K562 (cell line): Measurements from ENCODE around the gene DSTYK. TPM values are rescaled to one million over a fixed set of nuclear protein-coding genes. Genes with fewer than 3 reads are reported as not detected.
A peak's percentile ranks its signal among the peaks of the same experiment; 100 is the strongest.

Experiments used
- ATAC-seq: fragments of 200-7000 bp; cut with Tn5 transposase; 3 replicates; pipeline ENCODE4 v1.9.1; 2020; ENCODE audit warnings: moderate library complexity
- BruUV-seq: library from RNA; stranded (reverse); fragments of 400-500 nt; replicated peaks from 2 replicates; lab custom pipeline; 2021; lab: Mats Ljungman, UMichigan
- CTCF ChIA-PET: fragments of 300-600 bp; formaldehyde crosslinking; extraction: SDS; loops from one replicate; lab custom pipeline; 2021; ENCODE audit warnings: low intra/inter-chr PET ratio; lab: Yijun Ruan, JAX
- POLR2A ChIA-PET: fragments of 300-600, 350-650 bp; sonication (Branson Sonifier 250); formaldehyde crosslinking; extraction: SDS; loops from one replicate; lab custom pipeline; 2021; ENCODE audit warnings: antibody characterized with exemption, inconsistent platforms; lab: Yijun Ruan, JAX
- DNase-seq, 4 experiments: peaks; one replicate each; pipeline versions ENCODE4 v3.0.0 to v3.0.0-alpha.2; 2011 to 2018; ENCODE audit warnings: low spot score in 3 of 4, mixed read lengths in 3 of 4; ENCODE audit errors: extremely low read depth in 1 of 4
- FAIRE-seq: peaks from 2 replicates; lab custom pipeline; 2011; peaks lifted over from hg19 to GRCh38; lab: Jason Lieb, UNC
- H2AFZ ChIP-seq: 2 replicates; pipeline ENCODE4 v1.6.0; 2011; ENCODE audit warnings: low read depth, low read length, control low read depth, inconsistent platforms
- H3K27ac ChIP-seq: fragments of 200-600 bp; 3 replicates; pipeline ENCODE4 v1.8.0; 2011; ENCODE audit warnings: low read depth, mild to moderate bottlenecking, control low read depth, inconsistent platforms, low read length, moderate library complexity, mixed read lengths; ENCODE audit errors: extremely low read depth
- H3K27me3 ChIP-seq, 2 experiments: fragments of 300-600 bp in 1 of 2; 2 replicates in 1 of 2; 3 replicates in 1 of 2; pipeline versions ENCODE4 v1.6.0 to v1.8.0; 2011; ENCODE audit warnings: inconsistent platforms in 2 of 2, low read length in 2 of 2, mild to moderate bottlenecking in 1 of 2, mixed read lengths in 1 of 2, moderate library complexity in 1 of 2; ENCODE audit not compliant: control insufficient read depth in 2 of 2, insufficient read depth in 2 of 2
- H3K36me3 ChIP-seq: fragments of 300-600 bp; 3 replicates; pipeline ENCODE4 v1.8.0; 2011; ENCODE audit warnings: mild to moderate bottlenecking, low read length, inconsistent platforms; ENCODE audit not compliant: control insufficient read depth, insufficient read depth
- H3K4me1 ChIP-seq, 2 experiments: fragments of 200-600 bp in 1 of 2; replicated peaks in 1 of 2; 2 replicates in 1 of 2; 3 replicates in 1 of 2; pipeline versions ENCODE4 v1.5.1 to v1.8.0; 2011; ENCODE audit warnings: inconsistent platforms in 2 of 2, low read length in 2 of 2, mild to moderate bottlenecking in 1 of 2, mixed read lengths in 1 of 2, moderate library complexity in 1 of 2; ENCODE audit not compliant: control insufficient read depth in 2 of 2, insufficient read depth in 2 of 2
- H3K4me2 ChIP-seq: 2 replicates; pipeline ENCODE4 v1.6.1; 2011; ENCODE audit warnings: low read length, control low read depth, inconsistent platforms, mixed read lengths; ENCODE audit not compliant: insufficient read depth
- H3K4me3 ChIP-seq: fragments of 200-600 bp; sonication (generic), shearing (Covaris generic); 2 replicates; pipeline ENCODE4 v1.5.1; 2016; ENCODE audit warnings: control low read depth, inconsistent platforms
- H3K79me2 ChIP-seq: fragments of 200-600 bp; 3 replicates; pipeline ENCODE4 v1.8.0; 2011; ENCODE audit warnings: low read length, inconsistent platforms; ENCODE audit not compliant: control insufficient read depth, insufficient read depth
- H3K9ac ChIP-seq, 2 experiments: 2 replicates each; pipeline versions ENCODE4 v1.6.0 to v1.6.1; 2011; ENCODE audit warnings: low read depth in 2 of 2, low read length in 2 of 2, control low read depth in 1 of 2, inconsistent platforms in 1 of 2, mild to moderate bottlenecking in 1 of 2, mixed read lengths in 1 of 2; ENCODE audit not compliant: insufficient read depth in 1 of 2
- H3K9me1 ChIP-seq: one replicate; pipeline ENCODE4 v1.6.0; 2011; ENCODE audit warnings: inconsistent platforms, mild to moderate bottlenecking, low read length, moderate library complexity; ENCODE audit not compliant: control insufficient read depth, insufficient read depth
- H3K9me3 ChIP-seq: replicated peaks from 2 replicates; pipeline ENCODE4 v1.5.1; 2011; ENCODE audit warnings: low read depth, low read length, inconsistent platforms; ENCODE audit not compliant: control insufficient read depth, insufficient read depth
- H4K20me1 ChIP-seq: replicated peaks from 2 replicates; pipeline ENCODE4 v1.6.1; 2011; ENCODE audit warnings: low read length, inconsistent platforms, mixed read lengths; ENCODE audit not compliant: control insufficient read depth, insufficient read depth
- ARNT ChIP-seq, 2 experiments: fragments of 450-650 bp; IDR thresholded peaks; 2 replicates each; pipeline ENCODE4 v1.6.1; 2016; ENCODE audit warnings: mild to moderate bottlenecking in 1 of 2
- EP300 ChIP-seq: IDR thresholded peaks from 2 replicates; pipeline ENCODE4 v1.6.1; 2012; ENCODE audit warnings: low read length, improper control_type of control experiment
- ERF ChIP-seq: fragments of 450-650 bp; formaldehyde crosslinking; IDR thresholded peaks from 2 replicates; pipeline ENCODE4 v1.4.0; 2020; ENCODE audit warnings: mild to moderate bottlenecking, mixed read lengths
- ESRRB ChIP-seq: fragments of 250-450 bp; sonication (Bioruptor Pico); IDR thresholded peaks from 2 replicates; pipeline ENCODE4 v1.5.0; 2020; ENCODE audit warnings: mild to moderate bottlenecking, moderate library complexity, borderline replicate concordance
- HNRNPL ChIP-seq: fragments of 200-400 bp; formaldehyde crosslinking; IDR thresholded peaks from 2 replicates; pipeline ENCODE4 v1.6.1; 2017; ENCODE audit warnings: low read depth, mild to moderate bottlenecking, low read length
- JUN ChIP-seq, 2 experiments: sonication (generic) in 1 of 2; formaldehyde crosslinking in 1 of 2; IDR thresholded peaks; 2 replicates each; pipeline versions ENCODE4 v1.6.1 to v1.8.0; 2012 to 2022; ENCODE audit warnings: borderline replicate concordance in 2 of 2, mild to moderate bottlenecking in 2 of 2, improper control_type of control experiment in 1 of 2, low read depth in 1 of 2, low read length in 1 of 2, missing genetic modification reagents in 1 of 2
- JUND ChIP-seq, 2 experiments: IDR thresholded peaks; 2 replicates in 1 of 2; 3 replicates in 1 of 2; pipeline ENCODE4 v1.6.1; 2011; ENCODE audit warnings: borderline replicate concordance in 2 of 2, low read depth in 2 of 2, low read length in 2 of 2, improper control_type of control experiment in 1 of 2, missing biosample characterization in 1 of 2, missing genetic modification characterization in 1 of 2, missing genetic modification reagents in 1 of 2
- KLF10 ChIP-seq: fragments of 250-450 bp; sonication (Bioruptor Pico); IDR thresholded peaks from 2 replicates; pipeline ENCODE4 v1.6.1; 2021; ENCODE audit warnings: matching md5 sums
- MAFF ChIP-seq: IDR thresholded peaks from 2 replicates; pipeline ENCODE4 v1.6.1; 2012; ENCODE audit warnings: low read length, improper control_type of control experiment
- MAFK ChIP-seq: IDR thresholded peaks from 2 replicates; pipeline ENCODE4 v1.6.1; 2011; ENCODE audit warnings: low read length, improper control_type of control experiment
- NBN ChIP-seq: fragments of 450-650 bp; IDR thresholded peaks from 2 replicates; pipeline ENCODE4 v1.6.1; 2016; ENCODE audit warnings: low read depth, mild to moderate bottlenecking
- NR1H2 ChIP-seq: sonication (generic); formaldehyde crosslinking; IDR thresholded peaks from 2 replicates; pipeline ENCODE4 v1.4.0; 2020; ENCODE audit warnings: mild to moderate bottlenecking, missing genetic modification reagents
- NR2F6 ChIP-seq: fragments of 450-650 bp; formaldehyde crosslinking; IDR thresholded peaks from 2 replicates; pipeline ENCODE4 v1.4.0; 2020; ENCODE audit warnings: mild to moderate bottlenecking
- PCBP2 ChIP-seq: fragments of 200-400 bp; formaldehyde crosslinking; IDR thresholded peaks from 2 replicates; pipeline ENCODE4 v1.6.1; 2018; ENCODE audit warnings: low read length, low read depth, mild to moderate bottlenecking, moderate library complexity; ENCODE audit not compliant: poor library complexity, severe bottlenecking
- PHB2 ChIP-seq: fragments of 450-650 bp; IDR thresholded peaks from 2 replicates; pipeline ENCODE4 v1.6.1; 2017; ENCODE audit warnings: low read depth
- POLR2A ChIP-seq: fragments of 450-650 bp; conservative IDR thresholded peaks from 2 replicates; pipeline ENCODE4 v1.6.1; 2016
- RHOXF2B ChIP-seq: fragments of 250-450 bp; sonication (Bioruptor Pico); conservative IDR thresholded peaks from 2 replicates; pipeline ENCODE4 v1.5.1; 2021
- TEAD1 ChIP-seq, 2 experiments: fragments of 450-650 bp in 1 of 2; sonication (generic) in 1 of 2; formaldehyde crosslinking; IDR thresholded peaks; 2 replicates each; pipeline versions ENCODE4 v1.4.0 to v1.8.0; 2020 to 2022; ENCODE audit warnings: mild to moderate bottlenecking in 2 of 2, missing genetic modification reagents in 1 of 2
- USF1 ChIP-seq: sonication (generic); formaldehyde crosslinking; IDR thresholded peaks from 2 replicates; pipeline ENCODE4 v1.9.0; 2022; ENCODE audit warnings: mild to moderate bottlenecking, missing genetic modification reagents
- ZBED1 ChIP-seq: IDR thresholded peaks from 2 replicates; pipeline ENCODE4 v1.6.1; 2014
- ZFX ChIP-seq: sonication (generic); formaldehyde crosslinking; IDR thresholded peaks from 2 replicates; pipeline ENCODE4 v1.8.0; 2022; ENCODE audit warnings: mild to moderate bottlenecking, missing genetic modification reagents, moderate library complexity
- ZNF695 ChIP-seq: fragments of 450-650 bp; formaldehyde crosslinking; IDR thresholded peaks from 2 replicates; pipeline ENCODE4 v1.4.0; 2020; ENCODE audit warnings: mild to moderate bottlenecking, moderate library complexity
- ZSCAN29 ChIP-seq: fragments of 450-650 bp; IDR thresholded peaks from 2 replicates; pipeline ENCODE4 v1.6.1; 2017
- ZSCAN32 ChIP-seq: fragments of 450-650 bp; formaldehyde crosslinking; IDR thresholded peaks from 2 replicates; pipeline ENCODE4 v1.4.0; 2020; ENCODE audit warnings: mild to moderate bottlenecking, moderate library complexity
- WGBS: fragments of 100-300 bp; shearing (Covaris generic); methylation state at CpG from one replicate; pipeline ENCODE4 v1.1.6; 2016; ENCODE audit warnings: low coverage, mixed read lengths; ENCODE audit not compliant: insufficient coverage; ENCODE audit errors: missing lambda C conversion rate; 5-methylcytosine and 5-hydroxymethylcytosine counted together
- in situ Hi-C: fragments of 300-500 bp; cut with MboI; formaldehyde crosslinking; loops from 4 replicates; pipeline ENCODE4 v1.15.0; 2018; ENCODE audit warnings: inconsistent platforms, mixed read lengths
- intact Hi-C: fragments of 100-400 bp; cut with micrococcal nuclease; formaldehyde crosslinking; loops from 2 replicates; pipeline ENCODE4 v1.14.2; 2022
- polyA plus RNA-seq, 8 experiments: library from polyadenylated mRNA; depleted of rRNA in 4 of 8; stranded (reverse) in 5 of 8; unstranded in 3 of 8; fragments of >200 nt; fragmentation: Nextera tagmentation in 2 of 8; fragmentation: Illumina TruSeq in 1 of 8; extraction: Ambion mirVana in 2 of 8; extraction: Trizol in 1 of 8; gene quantifications; 2 replicates each; pipeline versions ENCODE4 v1.2.1 to v1.2.3, GENCODE V29; 2011 to 2014; ENCODE audit warnings: inconsistent platforms in 1 of 8, missing spikeins in 1 of 8
- total RNA-seq, 7 experiments: library from RNA; depleted of rRNA in 6 of 7; stranded (reverse); fragments of >200 nt in 6 of 7; fragmentation: Illumina TruSeq in 2 of 7; extraction: Trizol in 2 of 7; gene quantifications; 2 replicates each; pipeline versions ENCODE4 v1.2.1 to v1.2.3, GENCODE V29; 2011 to 2021; ENCODE audit warnings: low replicate concordance in 1 of 7

The DSTYK gene
- total and polyA plus RNA-seq, 9 of the 15 experiments (the other 6 are each of a cell fraction or from before 2014, with no cell fraction given): 4.2 to 7.1 (median 6.2) TPM

- peak; percentile 66; the same call in 1 of the 2 replicates for TF ChIP-seq JUN (IDR thresholded peaks at IDR 0.05; ENCODE audit: borderline replicate concordance, low read depth, low read length)
- no peak for TF ChIP-seq JUN (CRISPR knock-in tag; IDR thresholded peaks at IDR 0.05; ENCODE audit: borderline replicate concordance)
- peak; percentile 61; the same call in 1 of the 2 replicates for TF ChIP-seq MAFF
- no peak for TF ChIP-seq NR2F6
- no peak for TF ChIP-seq RHOXF2B (CRISPR knock-in tag)
- no peak for TF ChIP-seq POLR2A
- peak; percentile 61; the same call in 1 of the 2 replicates for TF ChIP-seq EP300
- no peak for TF ChIP-seq ERF (CRISPR knock-in tag)
- TF ChIP-seq ZFX (CRISPR knock-in tag): no peak
- TF ChIP-seq ZSCAN29: no peak
- TF ChIP-seq, all 486 proteins: peak for 61
These were observed 38.7 kb downstream of the DSTYK start (continued) for GRCh38 chr1:205172729-205173366.

- Histone ChIP-seq H3K9me3 (no peaks in the 10 kb centered on the region), H2AFZ (no peak overlapping the region), H3K36me3 (peaks cover 29% of the 10 kb centered on the region), H3K79me2 (no peaks in the 10 kb centered on the region; the same call in 2 of the 3 replicates), H3K27me3 (no peaks in the 10 kb centered on the region), H3K27ac (peak overlapping the region; percentile 49; the same call in 2 of the 3 replicates), H3K9me1 (no peaks in the 10 kb centered on the region), H3K4me2 (no peak overlapping the region; the same call in 1 of the 2 replicates), H3K9ac (peak overlapping the region in 1 of 2 experiments; percentile 37; a peak in 1 of 4 replicates), H4K20me1 (no peaks in the 10 kb centered on the region), H3K4me1 (peaks cover 23 to 53% of the 10 kb centered on the region in 2 experiments), H3K4me3 (no peak overlapping the region)
- FAIRE-seq (no peak), ATAC-seq (peak; percentile 3; the same call in 2 of the 3 replicates), DNase-seq (peak in 1 of 4 experiments; percentile 6)
- in situ Hi-C loops: no loop called here
- ChIA-PET CTCF (no interaction called here), POLR2A (interaction anchor here (0.6 to 2.3 kb wide), 6 partner anchors 20 to 50 kb away, joined by 3 to 9 read pairs (median 4); partner anchors contain the start of gene RBBP5)
- no TSS peak for BruUV-seq
- WGBS: 59% methylated on average over 4 of the region's 5 CpGs
- intact Hi-C loops: loop anchor here (5.0 kb wide), 1 partner anchor 41 kb away; the partner anchor contains the start of gene DSTYK
- TF ChIP-seq ARNT (IDR thresholded peaks at IDR 0.05) (no peak), KLF10 (CRISPR knock-in tag) (no peak), JUND (IDR thresholded peaks at IDR 0.05; ENCODE audit: borderline replicate concordance, low read depth, low read length) (no peak), JUND (tag; IDR thresholded peaks at IDR 0.05; ENCODE audit: borderline replicate concordance, low read depth, low read length) (no peak), TEAD1 (CRISPR knock-in tag; IDR thresholded peaks at IDR 0.05) (0 out of 4 replicates have a peak, but pooled peaks of 1 of the 2 experiments have one; percentile 27), ZNF695 (CRISPR knock-in tag) (no peak), ZSCAN32 (CRISPR knock-in tag) (no peak), PHB2 (no peak), ESRRB (CRISPR knock-in tag) (no peak), HNRNPL (no peak), NR1H2 (CRISPR knock-in tag) (no peak), MAFK (no peak), ZBED1 (no peak), NBN (no peak), USF1 (no peak), PCBP2 (no peak)
These were observed 40.1 kb downstream of the DSTYK start for GRCh38 chr1:205171369-205171768.
